PC-9 (cell line): Measurements from ENCODE around the gene RTN4RL1. TPM values are rescaled to one million over a fixed set of nuclear protein-coding genes. Genes with fewer than 3 reads are reported as not detected.

Source experiments
- BruUV-seq: library from RNA; stranded (reverse); fragments of 400-500 nt; replicated peaks from 2 replicates; lab custom pipeline; 2021; lab: Mats Ljungman, UMichigan
- CTCF ChIA-PET: fragments of 300-600 bp; sonication (Branson Sonifier 250); formaldehyde crosslinking; loops from one replicate; lab custom pipeline; 2022; ENCODE audit warnings: antibody characterized with exemption; lab: Charles Lee
- POLR2A ChIA-PET: fragments of 300-600 bp; sonication (Branson Sonifier 250); formaldehyde crosslinking; loops from one replicate; lab custom pipeline; 2022; ENCODE audit warnings: antibody characterized with exemption; ENCODE audit not compliant: unreplicated experiment; lab: Charles Lee
- DNase-seq, 2 experiments: peaks; one replicate each; pipeline versions ENCODE4 v3.0.0 to v3.0.0-alpha.2; 2015 to 2022; ENCODE audit warnings: mixed read lengths in 1 of 2
- H2AFZ ChIP-seq: fragments of 200-600 bp; sonication (generic); 2 replicates; pipeline ENCODE4 v1.8.1; 2017; ENCODE audit warnings: antibody characterized with exemption
- H3F3A ChIP-seq: fragments of 200-600 bp; sonication (generic); 2 replicates; pipeline ENCODE4 v1.8.1; 2017; ENCODE audit warnings: antibody characterized with exemption, mild to moderate bottlenecking, low read depth; ENCODE audit not compliant: insufficient read depth
- H3K27ac ChIP-seq: fragments of 200-600 bp; sonication (generic); 2 replicates; pipeline ENCODE4 v1.6.1; 2016; ENCODE audit warnings: mixed run types
- H3K27me3 ChIP-seq: fragments of 200-600 bp; sonication (generic); 2 replicates; pipeline ENCODE4 v1.6.1; 2016; ENCODE audit warnings: low read depth, mixed run types; ENCODE audit not compliant: insufficient read depth
- H3K36me3 ChIP-seq: fragments of 200-600 bp; sonication (generic); 2 replicates; pipeline ENCODE4 v1.6.1; 2016; ENCODE audit warnings: low read depth, mixed run types
- H3K4me1 ChIP-seq: fragments of 200-600 bp; sonication (generic); replicated peaks from 2 replicates; pipeline ENCODE4 v1.6.1; 2016; ENCODE audit warnings: mixed run types; ENCODE audit not compliant: insufficient read depth
- H3K4me2 ChIP-seq: fragments of 200-600 bp; sonication (generic); 2 replicates; pipeline ENCODE4 v1.6.1; 2017; ENCODE audit warnings: mixed run types
- H3K4me3 ChIP-seq: fragments of 200-600 bp; sonication (generic); 2 replicates; pipeline ENCODE4 v1.6.1; 2016; ENCODE audit warnings: mixed run types
- H3K79me2 ChIP-seq: fragments of 200-600 bp; sonication (generic); 2 replicates; pipeline ENCODE4 v1.6.1; 2017; ENCODE audit warnings: low read depth, mixed run types
- H3K9me2 ChIP-seq: fragments of 200-600 bp; sonication (generic); 2 replicates; pipeline ENCODE4 v1.8.1; 2017; ENCODE audit warnings: mild to moderate bottlenecking; ENCODE audit not compliant: insufficient read depth
- H3K9me3 ChIP-seq: fragments of 200-600 bp; sonication (generic); 2 replicates; pipeline ENCODE4 v1.8.1; 2016; ENCODE audit warnings: low read depth; ENCODE audit not compliant: insufficient read depth
- H4K20me1 ChIP-seq: fragments of 200-600 bp; sonication (generic); 2 replicates; pipeline ENCODE4 v1.8.1; 2017; ENCODE audit not compliant: insufficient read depth
- EZH2 ChIP-seq: fragments of 200-600 bp; sonication (generic); IDR thresholded peaks from 2 replicates; pipeline ENCODE4 v1.8.0; 2017; ENCODE audit warnings: antibody characterized with exemption, low read depth
- intact Hi-C: fragments of 100-400 bp; cut with micrococcal nuclease; formaldehyde crosslinking; loops from one replicate; pipeline ENCODE4 v1.10.0; 2022; ENCODE audit not compliant: unreplicated experiment
- total RNA-seq: library from RNA; stranded (reverse); gene quantifications from 2 replicates; pipeline ENCODE4 v1.2.3, GENCODE V29; 2021
- TF ChIP-seq, protein P1 (sequence below): fragments of 200-600 bp; sonication (generic); conservative IDR thresholded peaks from 2 replicates; pipeline ENCODE4 v1.6.1; 2017; ENCODE audit warnings: mixed run types, antibody characterized with exemption, mild to moderate bottlenecking, moderate library complexity

RTN4RL1 gene
- total RNA-seq, 1 experiment from 2014 or later, result 0.13 TPM

DNA sequence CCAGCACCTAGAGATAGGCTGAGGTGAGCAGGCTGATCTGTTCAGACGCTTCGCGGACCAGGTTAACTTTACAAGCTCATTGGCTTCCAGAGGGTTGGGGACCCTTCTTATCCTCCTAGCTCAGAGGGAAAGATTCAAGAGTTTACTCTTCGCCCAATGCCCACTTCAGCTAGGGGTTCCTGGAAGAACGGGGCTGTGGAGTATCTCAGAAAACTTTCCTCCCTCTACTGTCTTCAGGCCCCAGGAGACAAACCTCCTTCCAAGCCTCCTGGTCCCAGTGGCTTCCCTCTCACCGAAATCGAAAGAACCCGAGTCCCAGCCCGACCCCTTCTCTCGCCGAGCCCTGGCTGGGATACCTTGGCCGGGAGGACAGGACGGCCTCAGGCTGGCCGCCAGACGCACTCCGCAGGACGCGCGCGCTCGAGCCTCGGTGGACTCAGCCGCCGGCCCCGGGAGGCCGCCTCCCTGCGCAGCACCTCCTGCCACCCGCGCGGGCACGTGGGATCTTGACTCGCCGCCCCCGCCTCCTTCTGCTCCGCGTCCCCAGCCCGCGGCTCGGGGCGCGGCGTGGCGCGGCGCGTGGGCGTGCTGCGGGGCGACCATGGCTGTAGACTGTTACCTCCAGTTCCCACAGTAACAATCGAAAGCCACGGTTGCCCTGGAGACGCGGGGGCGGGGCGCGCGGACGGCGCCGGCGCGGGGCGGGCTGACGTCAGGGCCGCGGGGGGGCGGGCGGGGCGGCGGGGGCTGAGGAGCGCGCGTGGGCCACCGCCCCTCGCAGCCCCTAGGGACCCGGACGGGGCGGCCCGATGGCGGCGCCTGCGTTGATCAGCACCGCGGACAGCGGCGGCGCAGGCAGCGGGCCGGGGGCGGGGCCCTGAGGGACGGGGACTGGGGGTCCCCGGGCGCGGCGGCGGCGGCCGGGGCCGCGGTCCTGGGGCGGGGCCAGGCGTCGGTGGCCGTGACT lies 24.5 kb upstream of the RTN4RL1 start:
- Histone ChIP-seq H3K79me2 (0 out of 2 replicates have a peak, but pooled peaks cover 3% of the 10 kb centered on the region), H3K27ac (no peak overlapping the region), H3K4me2 (peak overlapping the region; percentile 100), H3K4me3 (peak overlapping the region; percentile 87), H3F3A (peaks cover 20% of the 10 kb centered on the region), H4K20me1 (no peaks in the 10 kb centered on the region), H3K4me1 (peaks cover 20% of the 10 kb centered on the region), H3K9me3 (no peaks in the 10 kb centered on the region), H3K9me2 (no peaks in the 10 kb centered on the region), H3K36me3 (no peaks in the 10 kb centered on the region), H2AFZ (peak overlapping the region; percentile 91), H3K27me3 (peaks cover 12% of the 10 kb centered on the region)
- TSS peak; percentile 47 for BruUV-seq
- intact Hi-C loops, result loop anchor here (5.0 kb wide), 3 partner anchors 233 to 353 kb away; partner anchors contain the start of gene MNT
- ChIA-PET CTCF (no interaction called here), POLR2A (interaction anchor here (0.7 kb wide), 1 partner anchor 42 kb away, joined by 3 read pairs; no protein-coding TSS in a partner anchor)
- TF ChIP-seq EZH2, result no peak
- TF ChIP-seq, protein P1, sequence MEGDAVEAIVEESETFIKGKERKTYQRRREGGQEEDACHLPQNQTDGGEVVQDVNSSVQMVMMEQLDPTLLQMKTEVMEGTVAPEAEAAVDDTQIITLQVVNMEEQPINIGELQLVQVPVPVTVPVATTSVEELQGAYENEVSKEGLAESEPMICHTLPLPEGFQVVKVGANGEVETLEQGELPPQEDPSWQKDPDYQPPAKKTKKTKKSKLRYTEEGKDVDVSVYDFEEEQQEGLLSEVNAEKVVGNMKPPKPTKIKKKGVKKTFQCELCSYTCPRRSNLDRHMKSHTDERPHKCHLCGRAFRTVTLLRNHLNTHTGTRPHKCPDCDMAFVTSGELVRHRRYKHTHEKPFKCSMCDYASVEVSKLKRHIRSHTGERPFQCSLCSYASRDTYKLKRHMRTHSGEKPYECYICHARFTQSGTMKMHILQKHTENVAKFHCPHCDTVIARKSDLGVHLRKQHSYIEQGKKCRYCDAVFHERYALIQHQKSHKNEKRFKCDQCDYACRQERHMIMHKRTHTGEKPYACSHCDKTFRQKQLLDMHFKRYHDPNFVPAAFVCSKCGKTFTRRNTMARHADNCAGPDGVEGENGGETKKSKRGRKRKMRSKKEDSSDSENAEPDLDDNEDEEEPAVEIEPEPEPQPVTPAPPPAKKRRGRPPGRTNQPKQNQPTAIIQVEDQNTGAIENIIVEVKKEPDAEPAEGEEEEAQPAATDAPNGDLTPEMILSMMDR, result no peak
- DNase-seq, result peak in 1 of 2 experiments; percentile 87

DNA sequence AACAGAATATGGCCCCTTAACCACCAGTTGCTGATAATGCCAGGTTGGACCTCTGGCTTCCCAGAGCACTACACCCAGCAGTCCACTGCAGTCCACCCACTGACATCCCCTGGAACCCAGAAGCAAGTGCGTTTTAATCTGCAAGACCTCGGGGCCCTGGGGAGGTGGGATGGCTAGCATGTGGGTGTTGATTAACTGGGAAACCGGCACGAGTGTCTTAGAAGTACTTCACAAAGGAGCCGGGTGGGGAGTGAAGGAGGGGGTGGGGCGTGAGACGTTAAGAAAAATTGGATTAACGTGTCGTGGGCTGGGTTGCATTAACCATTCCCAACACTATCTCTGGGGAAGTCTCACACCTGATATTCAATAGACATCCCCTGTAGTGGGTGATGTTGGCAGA lies 23.7 kb upstream of the RTN4RL1 start:
- POLR2A ChIA-PET, result interaction anchor here (0.7 kb wide), 1 partner anchor 42 kb away, joined by 3 read pairs; no protein-coding TSS in a partner anchor
- peaks cover 23% of the 10 kb centered on the region for H3K4me1 ChIP-seq
- intact Hi-C loops, result no loop called here
- H3K9me2 ChIP-seq, result no peaks in the 10 kb centered on the region
- no peak overlapping the region for H3K27ac ChIP-seq
- no peak overlapping the region; the same call in 1 of the 2 replicates for H2AFZ ChIP-seq
- no peaks in the 10 kb centered on the region for H3K36me3 ChIP-seq
- CTCF ChIA-PET, result no interaction called here
- H3F3A ChIP-seq, result peaks cover 28% of the 10 kb centered on the region
- DNase-seq, result no peak
- H3K4me2 ChIP-seq, result peak overlapping the region; percentile 100
- peaks cover 12% of the 10 kb centered on the region for H3K27me3 ChIP-seq
- peak overlapping the region; percentile 87 for H3K4me3 ChIP-seq
- no peaks in the 10 kb centered on the region for H3K9me3 ChIP-seq
- TF ChIP-seq, protein P1, result no peak
- no peak for TF ChIP-seq EZH2
- H3K79me2 ChIP-seq, result 0 out of 2 replicates have a peak, but pooled peaks cover 3% of the 10 kb centered on the region
- H4K20me1 ChIP-seq, result no peaks in the 10 kb centered on the region
- BruUV-seq, result no TSS peak

DNA sequence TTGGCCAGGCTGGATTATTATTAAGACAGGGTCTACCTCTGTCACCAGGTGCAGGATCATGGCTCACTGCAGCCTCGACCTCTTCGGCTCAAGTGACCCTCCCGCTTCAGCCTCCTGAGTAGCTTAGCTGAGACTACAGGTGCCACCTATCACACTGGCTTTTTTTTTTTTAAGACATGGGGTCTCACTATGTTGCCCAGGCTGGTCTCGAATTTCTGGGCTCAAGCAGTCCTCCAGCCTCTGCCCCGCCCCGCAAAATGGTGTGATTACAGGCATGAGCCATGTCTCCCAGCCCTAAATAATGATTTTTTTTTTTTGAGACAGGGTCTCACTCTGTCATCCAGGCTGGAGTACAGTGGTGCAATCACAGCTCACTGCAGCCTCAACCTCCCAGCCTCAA lies 22.5 kb upstream of the RTN4RL1 start:
- BruUV-seq, result no TSS peak
- no peak overlapping the region for H3K4me3 ChIP-seq
- no peaks in the 10 kb centered on the region for H3K9me3 ChIP-seq
- intact Hi-C loops, result no loop called here
- H3K36me3 ChIP-seq, result peaks cover 7% of the 10 kb centered on the region; the same call in 1 of the 2 replicates
- H4K20me1 ChIP-seq, result no peaks in the 10 kb centered on the region
- H3K4me2 ChIP-seq, result no peak overlapping the region
- H3F3A ChIP-seq, result peaks cover 35% of the 10 kb centered on the region
- H3K27me3 ChIP-seq, result peaks cover 12% of the 10 kb centered on the region
- no peak for TF ChIP-seq EZH2
- TF ChIP-seq, protein P1, result no peak
- no peak overlapping the region for H3K27ac ChIP-seq
- CTCF ChIA-PET, result interaction anchor here (0.6 kb wide), 1 partner anchor 92 kb away, joined by 5 read pairs; no protein-coding TSS in a partner anchor
- no peaks in the 10 kb centered on the region for H3K9me2 ChIP-seq
- POLR2A ChIA-PET, result no interaction called here
- peaks cover 35% of the 10 kb centered on the region for H3K4me1 ChIP-seq
- DNase-seq, result no peak
- H3K79me2 ChIP-seq, result peaks cover 14% of the 10 kb centered on the region
- no peak overlapping the region for H2AFZ ChIP-seq
